ENCODE results near the gene PPP1R36.

Gene PPP1R36

GRCh38 chr14:64549791-64550620 lies at the start of gene PPP1R36:
PPP1R36 (plus strand) TSS chr14:64549961; CDS start chr14:64549998, 37 bp downstream.
- Histone ChIP-seq H3K9me3 (ENCODE audit: control insufficient read depth, insufficient read depth, low read length) (no peaks in the 10 kb centered on the region), H3K9ac (ENCODE audit: low read depth, low read length) (peak within 1 kb of the TSS; percentile 86), H3K36me3 (ENCODE audit: insufficient read depth, low read length) (no peaks in the 10 kb centered on the region), H3K4me1 (ENCODE audit: insufficient read depth, low read length) (peaks cover 9% of the 10 kb centered on the region)

- H3K4me1 ChIP-seq (ENCODE audit: insufficient read depth, low read length): peaks cover 11% of the 10 kb centered on the region; the same call in 1 of the 2 replicates
- H3K9me3 ChIP-seq (ENCODE audit: control insufficient read depth, insufficient read depth, low read length): no peaks in the 10 kb centered on the region
- no peaks in the 10 kb centered on the region for H3K36me3 ChIP-seq (ENCODE audit: insufficient read depth, low read length)
- H3K9ac ChIP-seq (ENCODE audit: low read depth, low read length): no peak overlapping the region
Observed at GRCh38 chr14:64500088-64500487, 49.7 kb upstream of the PPP1R36 start.

- H3K36me3 ChIP-seq (ENCODE audit: insufficient read depth, low read length): no peaks in the 10 kb centered on the region
- H3K9ac ChIP-seq (ENCODE audit: low read depth, low read length): no peak overlapping the region
- H3K9me3 ChIP-seq (ENCODE audit: control insufficient read depth, insufficient read depth, low read length): no peaks in the 10 kb centered on the region
- peaks cover 12% of the 10 kb centered on the region; the same call in 1 of the 2 replicates for H3K4me1 ChIP-seq (ENCODE audit: insufficient read depth, low read length)
Observed at GRCh38 chr14:64501411-64502171, 48.2 kb upstream of the PPP1R36 start.

- peak overlapping the region; percentile 68 for H3K9ac ChIP-seq (ENCODE audit: low read depth, low read length)
- H3K36me3 ChIP-seq (ENCODE audit: insufficient read depth, low read length): no peaks in the 10 kb centered on the region
- H3K4me1 ChIP-seq (ENCODE audit: insufficient read depth, low read length): peaks cover 17% of the 10 kb centered on the region; the same call in 1 of the 2 replicates
- no peaks in the 10 kb centered on the region for H3K9me3 ChIP-seq (ENCODE audit: control insufficient read depth, insufficient read depth, low read length)
Observed at GRCh38 chr14:64502456-64502855, 47.3 kb upstream of the PPP1R36 start.

- H3K9me3 ChIP-seq (ENCODE audit: control insufficient read depth, insufficient read depth, low read length): no peaks in the 10 kb centered on the region
- H3K4me1 ChIP-seq (ENCODE audit: insufficient read depth, low read length): peaks cover 17% of the 10 kb centered on the region; the same call in 1 of the 2 replicates
- peak overlapping the region; percentile 68 for H3K9ac ChIP-seq (ENCODE audit: low read depth, low read length)
- no peaks in the 10 kb centered on the region for H3K36me3 ChIP-seq (ENCODE audit: insufficient read depth, low read length)
Observed at GRCh38 chr14:64502887-64503433, 46.8 kb upstream of the PPP1R36 start.

- peaks cover 18% of the 10 kb centered on the region for H3K4me1 ChIP-seq (ENCODE audit: insufficient read depth, low read length)
- H3K36me3 ChIP-seq (ENCODE audit: insufficient read depth, low read length): no peaks in the 10 kb centered on the region
- H3K9me3 ChIP-seq (ENCODE audit: control insufficient read depth, insufficient read depth, low read length): no peaks in the 10 kb centered on the region
- H3K9ac ChIP-seq (ENCODE audit: low read depth, low read length): peak within 1 kb of the TSS; percentile 68
Observed at GRCh38 chr14:64503434-64504309, 46.1 kb upstream of the PPP1R36 start, which contains the start of gene ZBTB25. ZBTB25 (minus strand) TSS chr14:64503838; CDS start chr14:64490533, 13,305 bp downstream.

- Histone ChIP-seq H3K4me1 (ENCODE audit: insufficient read depth, low read length) (peaks cover 21% of the 10 kb centered on the region), H3K36me3 (ENCODE audit: insufficient read depth, low read length) (no peaks in the 10 kb centered on the region), H3K9me3 (ENCODE audit: control insufficient read depth, insufficient read depth, low read length) (no peaks in the 10 kb centered on the region), H3K9ac (ENCODE audit: low read depth, low read length) (peak within 1 kb of the TSS; percentile 68)
Observed at GRCh38 chr14:64504310-64504896, 45.4 kb upstream of the PPP1R36 start, which contains the start of gene ZBTB1. ZBTB1 (plus strand) TSS chr14:64504770; CDS start chr14:64521505, 16,735 bp downstream.

GRCh38 chr14:64504897-64505794 lies 44.6 kb upstream of the PPP1R36 start:
- no peaks in the 10 kb centered on the region for H3K9me3 ChIP-seq (ENCODE audit: control insufficient read depth, insufficient read depth, low read length)
- peaks cover 21% of the 10 kb centered on the region for H3K4me1 ChIP-seq (ENCODE audit: insufficient read depth, low read length)
- H3K36me3 ChIP-seq (ENCODE audit: insufficient read depth, low read length): no peaks in the 10 kb centered on the region
- peak overlapping the region; percentile 68 for H3K9ac ChIP-seq (ENCODE audit: low read depth, low read length)

- Histone ChIP-seq H3K9me3 (ENCODE audit: control insufficient read depth, insufficient read depth, low read length) (no peaks in the 10 kb centered on the region), H3K4me1 (ENCODE audit: insufficient read depth, low read length) (peaks cover 24% of the 10 kb centered on the region), H3K9ac (ENCODE audit: low read depth, low read length) (no peak overlapping the region), H3K36me3 (ENCODE audit: insufficient read depth, low read length) (no peaks in the 10 kb centered on the region)
Observed at GRCh38 chr14:64506721-64507120, 43.0 kb upstream of the PPP1R36 start.

GRCh38 chr14:64507376-64508156 lies 42.2 kb upstream of the PPP1R36 start:
- Histone ChIP-seq H3K4me1 (ENCODE audit: insufficient read depth, low read length) (peaks cover 16% of the 10 kb centered on the region), H3K9ac (ENCODE audit: low read depth, low read length) (no peak overlapping the region), H3K36me3 (ENCODE audit: insufficient read depth, low read length) (no peaks in the 10 kb centered on the region), H3K9me3 (ENCODE audit: control insufficient read depth, insufficient read depth, low read length) (no peaks in the 10 kb centered on the region)

GRCh38 chr14:64508215-64508776 lies 41.5 kb upstream of the PPP1R36 start:
- H3K4me1 ChIP-seq (ENCODE audit: insufficient read depth, low read length): peaks cover 14% of the 10 kb centered on the region
- H3K36me3 ChIP-seq (ENCODE audit: insufficient read depth, low read length): no peaks in the 10 kb centered on the region
- no peaks in the 10 kb centered on the region for H3K9me3 ChIP-seq (ENCODE audit: control insufficient read depth, insufficient read depth, low read length)
- no peak overlapping the region for H3K9ac ChIP-seq (ENCODE audit: low read depth, low read length)

GRCh38 chr14:64509036-64509435 lies 40.7 kb upstream of the PPP1R36 start:
- H3K36me3 ChIP-seq (ENCODE audit: insufficient read depth, low read length): no peaks in the 10 kb centered on the region
- H3K9me3 ChIP-seq (ENCODE audit: control insufficient read depth, insufficient read depth, low read length): no peaks in the 10 kb centered on the region
- peaks cover 14% of the 10 kb centered on the region for H3K4me1 ChIP-seq (ENCODE audit: insufficient read depth, low read length)
- H3K9ac ChIP-seq (ENCODE audit: low read depth, low read length): no peak overlapping the region

Data from ES-I3 (cell line).